Stimulated activated CD4-positive, alpha-beta T cell treated with anti-CD3 and anti-CD28 coated beads, TNF-alpha, amount 100 ng/mL, for 24 hours (primary cell): Measurements from ENCODE around the gene USP32.

ENCODE experiments used
- DNase-seq, 3 experiments: peaks; one replicate each; pipeline ENCODE4 v3.0.0-alpha.2; 2020; ENCODE audit warnings: low read depth in 3 of 3

USP32 gene

DNA sequence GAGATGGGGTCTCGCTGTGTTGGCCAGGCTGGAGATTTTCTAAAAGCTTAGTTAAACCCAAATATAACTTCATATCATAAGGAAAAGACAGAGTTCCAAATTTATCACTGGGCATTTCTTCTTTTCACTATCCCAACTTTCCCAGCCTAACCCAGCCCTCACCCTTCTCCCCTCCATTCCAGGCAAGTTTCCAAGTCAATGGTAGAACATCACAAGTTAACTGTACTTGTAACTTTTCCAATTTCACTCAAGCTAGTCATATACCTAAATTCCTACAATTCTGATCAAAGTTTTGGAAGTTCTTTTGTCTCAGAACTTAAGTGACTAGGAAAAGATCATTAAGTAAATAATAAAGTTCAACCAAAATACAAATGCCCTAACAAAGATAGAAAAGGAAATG lies 61.2 kb downstream of the USP32 start:
- DNase-seq, result no peak

GRCh38 chr17:60328679-60329078 lies 63.3 kb downstream of the USP32 start:
- no peak for DNase-seq

DNA sequence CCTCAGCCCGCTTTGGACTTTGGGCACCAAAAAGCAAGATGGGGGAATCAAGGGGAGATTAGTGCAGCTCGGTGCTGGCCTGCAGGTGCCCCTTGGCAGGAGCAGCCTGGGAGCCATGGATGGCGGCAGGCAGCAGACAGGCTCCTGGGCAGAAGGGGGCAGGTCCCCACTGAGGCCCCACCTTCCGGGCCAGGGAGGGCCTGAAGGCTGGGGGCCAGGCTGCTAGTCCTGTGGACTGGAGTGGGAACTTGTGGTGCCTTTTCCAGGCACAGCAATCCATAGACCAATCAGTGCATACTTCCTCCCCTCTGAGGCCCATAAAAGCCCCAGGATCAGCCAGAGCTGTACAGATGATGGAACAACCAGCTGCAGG lies 64.0 kb downstream of the USP32 start:
- DNase-seq, result no peak

DNA sequence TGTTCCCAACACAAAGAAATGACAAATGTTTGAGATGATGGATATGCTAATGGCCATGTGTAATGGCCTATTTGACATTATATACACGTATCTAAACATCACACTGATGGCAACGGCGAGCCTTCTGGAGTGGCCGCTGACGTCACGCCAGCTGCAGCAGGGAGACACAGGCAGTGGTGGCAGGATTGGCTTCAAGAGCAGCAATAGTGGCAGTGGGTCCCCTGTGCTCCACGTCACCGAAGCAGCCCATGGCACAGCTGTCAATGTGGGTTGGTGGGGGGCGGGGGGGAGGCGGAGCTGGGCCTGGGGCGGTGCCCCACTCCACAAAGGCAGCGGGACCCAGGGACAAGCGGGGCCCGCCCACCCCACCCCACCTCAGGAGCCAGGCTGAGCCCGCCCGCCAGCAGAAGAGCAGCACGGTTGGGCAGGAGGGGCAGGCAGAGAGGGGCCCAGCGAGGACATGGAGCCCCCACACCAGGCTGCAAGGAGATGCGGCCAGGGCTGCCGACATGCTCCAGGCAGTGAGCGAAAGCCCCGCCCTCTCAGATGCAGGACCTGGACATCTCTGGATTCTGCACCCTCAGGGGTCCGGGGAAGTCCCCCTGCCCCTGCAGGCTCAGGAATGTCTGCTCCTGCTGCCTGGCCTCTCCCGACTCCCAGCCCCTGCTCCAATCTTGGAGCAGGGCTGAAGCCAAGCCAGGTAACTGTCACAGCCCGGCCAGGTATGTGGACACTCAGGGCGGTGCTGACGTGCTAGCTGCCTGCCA lies 64.6 kb downstream of the USP32 start:
- DNase-seq, result no peak

- DNase-seq, result no peak
Observed at GRCh38 chr17:60326702-60327101, 65.2 kb downstream of the USP32 start.

DNA sequence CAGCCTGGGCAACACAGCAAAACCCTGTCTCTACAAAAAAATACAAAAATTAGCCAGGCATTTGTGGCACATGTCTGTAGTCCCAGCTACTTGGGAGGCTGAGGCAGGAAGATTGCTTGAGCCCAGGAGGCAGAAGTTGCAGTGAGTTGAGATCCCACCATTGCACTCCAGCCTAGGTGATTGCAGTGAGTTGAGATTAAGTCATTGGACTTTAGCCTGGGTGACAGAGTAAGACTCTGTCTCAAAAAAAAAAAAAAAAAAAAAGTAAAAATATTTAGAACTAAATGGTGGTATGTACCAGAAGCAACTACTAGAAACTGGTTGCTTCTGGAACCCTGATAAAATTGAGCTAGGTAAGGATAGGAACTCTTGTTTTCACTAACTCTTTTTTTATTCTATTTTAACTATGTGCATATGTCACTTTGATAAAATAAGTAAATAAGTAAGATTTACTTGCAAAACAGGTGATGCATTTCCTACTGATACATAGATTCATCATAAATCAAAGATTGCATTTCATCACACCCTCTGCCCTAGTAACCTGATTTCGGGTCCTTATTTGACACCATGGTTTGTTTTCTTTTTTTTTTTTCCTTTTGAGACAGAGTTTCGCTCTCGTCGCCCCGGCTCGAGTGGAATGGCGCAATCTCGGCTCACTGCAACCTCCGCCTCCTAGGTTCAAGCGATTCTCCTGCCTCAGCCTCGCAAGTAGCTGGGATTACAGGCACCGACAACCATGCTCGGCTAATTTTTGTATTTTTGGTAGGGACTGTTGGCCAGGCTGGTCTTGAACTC lies 66.0 kb downstream of the USP32 start:
- DNase-seq, result no peak

GRCh38 chr17:60323754-60324153 lies 68.2 kb downstream of the USP32 start:
- DNase-seq, result no peak

GRCh38 chr17:60322056-60322387 lies 69.9 kb downstream of the USP32 start:
- no peak for DNase-seq

DNA sequence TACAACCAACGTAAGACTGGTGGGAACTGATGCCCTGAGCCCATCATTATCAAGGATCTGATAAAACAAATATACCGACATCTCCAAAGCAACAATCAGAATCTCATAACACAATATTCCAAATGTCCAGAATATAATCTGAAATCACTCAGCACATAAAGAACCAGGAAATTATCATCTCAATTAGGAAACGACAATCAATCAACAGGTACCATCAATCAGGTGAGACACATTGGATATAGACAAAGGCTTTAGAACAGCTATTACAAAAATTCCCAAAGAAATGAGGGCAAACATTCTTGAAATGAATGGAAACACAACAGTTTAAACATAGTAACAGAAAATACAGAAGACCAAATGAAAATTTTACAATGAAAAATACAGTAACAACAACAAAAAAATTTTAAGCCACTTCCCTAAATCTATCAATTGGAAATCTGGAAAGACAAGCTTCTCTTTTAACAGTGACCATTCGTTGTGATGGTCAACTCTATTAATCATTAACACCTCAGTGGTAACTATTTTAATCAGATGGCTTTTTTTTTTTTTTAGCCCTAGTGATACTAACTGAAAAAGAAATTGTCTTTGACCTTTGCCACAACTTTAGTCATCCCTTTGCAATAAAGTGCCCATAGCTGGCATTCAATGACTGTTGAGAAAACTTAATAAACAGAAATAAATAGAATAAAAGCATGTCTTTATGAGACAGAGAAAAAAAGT lies 70.4 kb downstream of the USP32 start:
- no peak for DNase-seq

DNA sequence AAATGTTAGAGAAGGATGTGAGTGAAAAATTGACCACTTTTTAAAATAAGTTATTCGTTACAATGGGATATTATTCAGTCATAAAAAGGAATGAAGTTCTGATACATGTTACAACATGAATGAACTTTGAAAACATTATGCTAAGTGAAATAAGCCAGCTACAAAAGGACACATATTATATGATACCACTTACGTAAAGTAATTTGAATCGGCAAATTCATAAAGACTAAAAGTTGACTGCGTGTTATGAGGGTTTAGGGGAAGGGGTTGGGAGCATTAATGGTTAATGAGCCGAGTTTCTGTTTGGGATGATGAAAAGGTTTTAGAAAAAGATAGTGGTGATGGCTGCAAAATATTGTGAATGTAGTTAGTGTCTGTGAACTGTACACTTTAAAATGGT lies 73.1 kb downstream of the USP32 start:
- DNase-seq, result no peak

- DNase-seq, result no peak
Observed at GRCh38 chr17:60318326-60318725, 73.6 kb downstream of the USP32 start.

DNA sequence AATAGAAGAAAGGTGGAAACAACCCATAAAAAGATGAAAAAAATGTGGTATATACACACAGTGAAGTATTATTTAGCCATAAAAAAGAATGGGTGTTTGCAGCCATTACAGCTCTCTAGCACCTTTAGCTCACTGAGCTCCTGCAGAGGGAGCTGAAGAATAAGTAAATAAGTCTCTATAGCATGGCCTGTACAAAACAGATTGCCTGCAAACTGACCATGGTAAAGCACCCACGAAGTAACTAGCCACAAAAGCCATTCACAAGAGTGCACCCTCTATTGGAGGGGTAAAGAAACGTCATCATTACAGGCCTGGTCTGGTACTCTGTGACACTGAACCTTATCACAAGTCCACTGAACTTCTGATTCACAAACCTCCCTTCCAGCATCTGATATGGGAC lies 76.3 kb downstream of the USP32 start:
- no peak for DNase-seq

DNA sequence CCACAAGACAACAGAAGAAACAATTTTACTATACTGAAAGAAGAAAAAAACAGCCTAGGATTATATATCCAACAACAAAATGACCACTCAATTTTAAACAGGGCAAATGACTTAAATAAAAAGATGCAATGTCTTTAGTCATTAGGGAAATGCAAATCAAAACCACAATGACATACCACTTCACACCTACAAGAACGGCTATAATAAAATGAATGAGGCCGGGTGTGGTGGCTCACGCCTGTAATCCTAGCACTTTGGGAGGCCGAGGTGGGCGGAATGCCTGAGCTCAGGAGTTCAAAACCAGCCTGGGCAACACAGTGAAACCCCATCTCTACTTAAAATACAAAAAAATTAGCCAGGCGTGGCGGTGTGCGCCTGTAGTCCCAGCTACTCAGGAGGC lies 77.0 kb downstream of the USP32 start:
- peak in 1 of 3 experiments; percentile 5 for DNase-seq

- no peak for DNase-seq
Observed at GRCh38 chr17:60314423-60314822, 77.5 kb downstream of the USP32 start.

DNA sequence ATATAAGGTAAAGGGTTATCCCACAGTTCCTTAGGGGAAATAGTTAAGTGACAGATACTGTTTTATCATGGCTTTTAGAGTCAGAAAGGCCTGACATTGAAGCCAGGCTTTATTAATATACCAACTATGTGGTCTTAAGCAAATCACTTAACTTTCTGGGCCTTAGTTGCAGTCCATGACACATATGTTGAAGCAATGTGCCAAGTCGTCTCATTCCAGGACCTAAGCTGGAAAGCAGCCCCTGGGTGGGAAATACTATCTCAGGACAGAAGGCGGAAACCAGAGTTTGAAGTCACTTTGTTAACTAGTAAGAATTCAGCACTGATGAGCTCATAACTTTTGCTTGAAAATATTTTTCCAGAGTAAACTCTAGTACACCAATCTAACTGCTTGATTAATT lies 80.0 kb downstream of the USP32 start:
- no peak for DNase-seq

GRCh38 chr17:60311186-60311585 lies 80.7 kb downstream of the USP32 start:
- DNase-seq, result no peak

DNA sequence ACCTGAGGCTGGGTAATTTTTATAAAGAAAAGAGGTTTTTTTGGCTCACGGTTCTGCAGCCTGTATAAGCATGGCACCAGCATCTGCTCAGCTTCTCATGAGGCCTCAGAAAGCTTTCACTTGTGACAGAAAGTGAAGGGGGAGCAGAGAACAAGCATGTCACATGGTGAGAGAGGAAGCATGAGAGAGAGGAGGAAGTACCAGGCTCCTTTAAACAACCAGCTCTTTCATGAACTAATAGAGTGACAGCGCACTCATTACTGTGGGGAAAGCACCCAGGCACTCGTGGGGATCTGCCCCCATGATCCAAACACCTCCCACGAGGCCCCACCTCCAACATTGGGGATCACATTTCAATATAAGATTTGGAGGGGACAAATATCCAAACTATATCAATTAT lies 86.8 kb downstream of the USP32 start:
- no peak for DNase-seq

DNA sequence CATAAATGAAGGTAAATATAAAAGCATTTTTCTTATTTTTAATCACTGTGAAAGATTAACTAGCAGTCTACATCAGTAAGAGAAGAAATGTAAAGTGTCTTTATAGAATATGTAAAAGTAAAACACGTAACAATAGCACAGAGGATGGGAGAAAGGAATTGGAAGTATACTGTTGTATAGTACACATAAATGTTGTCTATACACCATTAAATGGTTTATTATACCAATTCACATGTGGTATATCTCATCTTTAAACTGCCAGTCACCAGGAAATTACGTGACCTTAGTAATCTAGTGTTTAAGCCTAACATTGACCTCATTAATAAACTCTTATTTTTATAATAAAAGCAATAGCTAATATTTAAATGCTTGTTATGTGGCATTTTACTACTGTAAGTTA lies 87.4 kb downstream of the USP32 start:
- DNase-seq, result no peak

DNA sequence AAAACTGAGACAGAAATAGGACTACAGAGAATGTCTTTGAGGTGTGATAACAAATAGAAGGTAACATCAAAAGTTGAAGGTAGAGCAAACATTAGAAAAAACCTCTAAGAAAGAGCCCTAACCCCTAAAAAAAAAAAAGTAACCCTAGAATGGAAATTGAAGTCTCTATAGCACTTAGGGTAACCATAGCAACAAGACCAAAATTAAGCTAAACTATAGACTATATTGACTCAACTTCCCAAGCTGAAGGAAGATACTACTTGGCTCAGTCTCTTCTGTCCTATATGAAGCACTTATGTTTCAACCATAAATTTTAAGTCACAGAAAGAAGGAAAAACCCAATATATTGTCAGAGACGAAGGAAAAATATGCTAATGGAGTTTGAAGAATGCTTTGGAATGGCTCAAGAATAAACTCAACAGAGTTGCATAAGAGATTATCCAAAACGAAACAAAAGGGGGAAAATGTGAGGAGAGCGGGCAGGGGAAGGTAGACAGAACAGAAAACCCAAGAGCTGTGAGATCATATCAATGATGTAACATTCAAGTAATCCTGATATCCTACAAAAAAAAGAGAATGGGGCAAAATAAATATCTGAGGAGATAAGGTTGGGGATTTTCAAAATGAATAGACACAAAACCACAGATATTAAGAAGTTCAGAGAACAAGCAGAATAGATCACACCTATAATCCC lies 88.4 kb downstream of the USP32 start:
- DNase-seq, result no peak

DNA sequence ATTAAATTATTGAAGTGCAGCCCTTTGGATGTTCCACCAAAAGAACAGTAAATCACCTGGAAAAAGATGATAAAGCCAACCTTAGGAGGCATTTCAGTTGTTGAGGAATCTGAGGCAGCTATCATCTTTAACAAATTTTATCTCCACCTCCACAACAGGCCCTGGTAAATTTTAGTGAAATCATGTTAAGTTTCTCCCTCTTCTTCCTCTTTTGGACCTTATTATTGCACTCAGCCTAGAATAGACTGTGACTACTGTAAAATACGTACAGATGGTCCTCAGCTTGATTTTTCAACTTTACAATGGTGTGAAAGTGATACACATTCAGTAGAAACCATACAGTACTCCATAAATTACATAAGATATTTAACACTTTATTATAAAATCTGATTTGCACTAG lies 90.3 kb downstream of the USP32 start:
- DNase-seq, result no peak

DNA sequence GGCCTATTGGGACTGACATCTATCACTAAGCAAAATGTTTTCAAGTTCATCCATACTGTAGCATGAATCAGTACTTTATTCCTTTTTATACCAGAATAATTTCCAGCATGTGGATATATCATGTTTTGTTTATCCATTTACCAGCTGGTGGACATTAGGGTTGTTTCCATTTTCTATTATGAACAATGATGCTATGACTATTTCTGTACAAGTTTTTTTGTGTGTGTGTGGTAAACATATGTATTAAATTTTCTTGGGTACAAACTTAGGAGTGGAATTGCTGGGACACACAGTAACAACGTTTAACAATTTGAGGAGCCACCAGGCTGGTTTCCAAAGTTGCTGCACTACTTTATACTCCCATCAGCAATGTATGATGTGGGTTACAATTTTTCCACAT lies 91.0 kb downstream of the USP32 start:
- no peak for DNase-seq

DNA sequence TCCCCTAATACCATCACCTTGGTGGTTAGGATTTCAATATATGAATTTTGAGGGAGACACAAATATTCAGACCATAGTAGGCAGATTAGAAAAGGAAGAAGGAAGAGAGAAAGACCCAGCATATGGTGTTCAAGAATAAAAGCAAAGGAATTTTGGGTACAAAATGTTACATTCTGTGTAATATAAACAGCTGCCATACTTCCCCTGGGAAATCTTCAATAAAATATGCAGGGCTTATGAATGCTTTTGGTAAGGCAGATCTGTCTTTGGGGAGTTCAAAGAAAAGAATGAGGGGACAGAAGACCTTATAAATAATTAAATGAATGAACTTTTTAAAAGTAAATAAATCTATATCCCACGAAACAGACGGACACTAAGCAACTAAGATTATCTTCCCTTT lies 91.9 kb downstream of the USP32 start:
- no peak for DNase-seq
